ENCODE results near the gene FAM221A. TPM values are rescaled to one million over a fixed set of nuclear protein-coding genes. Genes with fewer than 3 reads are reported as not detected.
A peak's percentile ranks its signal among the peaks of the same experiment; 100 is the strongest.
"Not testable (repeated sequence)": the region's sequence is repeated elsewhere in the genome, so short reads cannot be mapped to it uniquely, and the experiment has no call there.

FAM221A gene
- 2.6 TPM for total RNA-seq
- long read RNA-seq, partial matches to known transcripts, result 0 of 1 reads
- long read RNA-seq, other reads (novel, unspliced or antisense), result 0 of 1 reads

- peak; percentile 100 for ATAC-seq
- DNase-seq (ENCODE audit: missing footprints), result peak; percentile 94
- intact Hi-C loops (cut with DNase I), result loop anchor here (1.0 kb wide), 1 partner anchor 83 kb away; the partner anchor contains the start of gene CCDC126
Measured at GRCh38 chr7:23679898-23680413, at the start of gene FAM221A. Gene FAM221A (plus strand): TSS chr7:23680199. CDS start chr7:23680219, 20 bp downstream.

DNA sequence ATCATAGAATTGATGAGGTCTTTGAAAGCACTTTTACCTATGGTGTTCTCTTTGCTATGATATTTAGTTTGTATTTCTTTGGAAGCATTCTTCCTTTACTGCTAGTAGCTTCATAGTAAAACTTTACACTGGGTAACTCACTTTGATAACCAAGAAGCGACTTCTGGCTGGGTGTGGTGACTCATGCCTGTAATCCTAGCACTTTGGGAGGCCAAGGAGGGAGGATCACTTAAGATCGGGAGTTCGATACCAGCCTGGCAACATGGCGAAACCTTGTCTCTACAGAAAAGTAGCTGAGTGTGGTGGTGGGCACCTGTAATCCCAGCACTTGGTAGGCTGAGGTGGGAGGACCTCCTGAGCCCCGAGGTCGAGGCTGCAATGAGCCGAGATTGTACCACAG lies 46.6 kb upstream of the FAM221A start:
- no peak for ATAC-seq
- DNase-seq (ENCODE audit: missing footprints), result no peak
- intact Hi-C loops (cut with DNase I), result no loop called here

- intact Hi-C loops (cut with DNase I), result no loop called here
- DNase-seq (ENCODE audit: missing footprints) (no peak), ATAC-seq (no peak)
Measured at GRCh38 chr7:23645822-23646221, 34.2 kb upstream of the FAM221A start.

DNA sequence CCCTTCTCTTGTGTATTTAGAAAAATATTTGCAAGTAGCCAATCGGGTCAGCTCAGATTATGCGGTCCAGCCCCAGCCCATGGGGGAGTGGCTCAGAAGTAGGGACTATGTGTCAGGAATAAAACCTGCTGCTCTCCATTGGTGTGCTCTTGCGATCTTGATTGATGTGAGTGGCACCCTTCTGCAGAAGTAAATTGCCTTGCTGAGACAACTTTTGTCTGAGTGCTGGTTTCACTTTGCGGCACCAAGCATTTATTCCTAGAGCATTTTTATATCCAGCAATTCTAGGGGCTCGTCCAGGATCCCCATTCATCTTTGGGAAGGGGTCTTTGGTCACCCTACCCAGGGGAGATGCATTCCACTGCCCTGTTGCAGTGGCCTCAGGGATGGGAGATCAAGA lies 26.1 kb upstream of the FAM221A start:
- ATAC-seq, result no peak
- no peak for DNase-seq (ENCODE audit: missing footprints)
- intact Hi-C loops (cut with DNase I), result no loop called here

DNA sequence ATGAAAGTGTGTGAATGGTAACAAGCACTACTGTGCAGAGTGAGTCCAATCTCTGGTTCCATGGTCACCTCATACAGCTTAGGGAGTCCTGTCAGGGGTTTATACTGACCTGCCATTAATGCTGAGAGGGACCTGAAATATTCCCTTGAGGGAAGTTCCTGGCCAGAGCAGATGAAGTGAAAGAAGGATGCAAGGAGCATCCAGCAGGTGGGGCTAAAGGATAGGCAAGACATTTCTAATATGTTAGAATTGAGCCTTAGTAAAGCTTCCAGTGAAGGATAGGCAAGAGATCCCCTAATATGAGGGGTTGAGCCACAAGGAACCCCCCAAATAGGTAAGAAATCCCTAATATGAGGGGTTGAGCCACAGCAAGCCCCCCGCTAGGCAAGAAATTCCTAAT lies 25.5 kb upstream of the FAM221A start:
- ATAC-seq (no peak), DNase-seq (ENCODE audit: missing footprints) (no peak)

GRCh38 chr7:23655433-23655832 lies 24.6 kb upstream of the FAM221A start:
- DNase-seq (ENCODE audit: missing footprints) (no peak), ATAC-seq (no peak)
- intact Hi-C loops (cut with DNase I), result no loop called here

More for the DNA sequence above, 25.5 kb upstream of the FAM221A start:
- intact Hi-C loops (cut with DNase I), result no loop called here

DNA sequence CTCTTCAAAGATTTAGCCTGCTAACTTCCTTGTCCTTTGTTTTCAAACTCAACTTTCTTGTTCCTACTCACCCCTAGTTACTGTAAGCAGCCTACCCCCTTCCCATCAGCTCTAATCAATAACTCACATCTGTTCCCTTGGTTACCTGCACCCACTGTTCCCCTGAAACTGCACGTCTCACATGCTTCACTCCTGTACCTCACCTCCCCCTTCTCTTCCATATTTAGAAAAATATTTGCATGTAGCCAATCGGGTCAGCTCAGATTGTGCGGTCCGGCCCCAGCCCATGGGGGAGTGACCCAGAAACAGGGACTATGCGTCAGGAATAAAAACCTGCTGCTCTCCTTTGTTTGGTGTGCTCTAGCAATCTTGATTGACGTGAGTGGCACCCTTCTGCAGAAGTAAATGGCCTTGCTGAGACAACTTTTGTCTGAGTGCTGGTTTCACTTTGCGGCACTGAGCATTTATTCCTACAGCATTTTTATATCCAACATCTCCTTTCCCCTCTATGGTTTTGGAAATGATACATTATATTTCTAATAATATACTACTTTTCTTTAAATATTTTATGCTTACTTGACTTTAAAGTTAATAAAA lies 21.1 kb upstream of the FAM221A start:
- ATAC-seq (no peak), DNase-seq (ENCODE audit: missing footprints) (no peak)
- intact Hi-C loops (cut with DNase I), result no loop called here

DNA sequence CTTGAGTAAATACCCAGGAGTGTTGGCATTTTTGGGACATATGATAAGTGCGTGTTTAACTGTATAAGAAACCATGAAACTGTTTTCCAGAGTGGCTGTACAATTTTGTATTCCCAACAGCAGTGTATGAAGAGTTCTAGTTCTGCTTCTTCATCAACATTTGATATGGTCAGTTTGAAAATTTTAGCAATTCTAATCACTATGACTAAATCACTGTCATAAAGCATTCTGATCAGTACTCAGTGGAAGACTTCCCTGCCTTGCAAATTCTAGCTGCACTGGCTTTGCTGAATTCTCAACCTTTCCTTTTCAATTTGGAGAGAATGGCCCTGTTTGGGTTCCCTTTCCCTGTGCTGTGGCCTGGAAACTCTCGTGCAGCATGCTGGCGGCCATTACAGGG lies 18.6 kb upstream of the FAM221A start:
- intact Hi-C loops (cut with DNase I), result no loop called here
- DNase-seq (ENCODE audit: missing footprints), result no peak
- no peak for ATAC-seq

GRCh38 chr7:23662124-23662983 lies 17.6 kb upstream of the FAM221A start:
- intact Hi-C loops (cut with DNase I), result no loop called here
- ATAC-seq (no peak), DNase-seq (ENCODE audit: missing footprints) (no peak)

GRCh38 chr7:23662984-23663313 lies 17.1 kb upstream of the FAM221A start:
- intact Hi-C loops (cut with DNase I), result no loop called here
- DNase-seq (ENCODE audit: missing footprints) (no peak), ATAC-seq (no peak)

DNA sequence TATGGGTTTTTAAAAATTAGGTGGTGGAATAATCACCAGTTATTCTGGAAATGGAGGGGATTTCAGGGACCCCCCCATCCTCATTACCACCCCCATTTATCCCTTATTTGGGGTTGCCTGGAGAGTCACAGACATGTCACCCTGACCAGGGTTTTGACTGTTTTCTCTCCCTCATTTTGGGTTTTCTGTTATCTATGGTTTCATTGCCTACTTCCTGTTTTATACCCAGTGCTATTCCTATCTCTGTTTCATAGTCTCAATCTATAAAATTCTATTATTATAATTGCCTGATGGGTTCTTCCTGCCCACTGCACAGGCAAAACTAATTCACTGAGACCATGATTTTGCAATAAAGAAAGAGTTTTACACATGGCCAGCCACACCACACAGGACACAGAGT lies 15.9 kb upstream of the FAM221A start:
- DNase-seq (ENCODE audit: missing footprints) (no peak), ATAC-seq (no peak)
- intact Hi-C loops (cut with DNase I), result no loop called here

GRCh38 chr7:23672033-23672432 lies 8.0 kb upstream of the FAM221A start:
- intact Hi-C loops (cut with DNase I), result no loop called here
- ATAC-seq, result no peak
- DNase-seq (ENCODE audit: missing footprints), result no peak

DNA sequence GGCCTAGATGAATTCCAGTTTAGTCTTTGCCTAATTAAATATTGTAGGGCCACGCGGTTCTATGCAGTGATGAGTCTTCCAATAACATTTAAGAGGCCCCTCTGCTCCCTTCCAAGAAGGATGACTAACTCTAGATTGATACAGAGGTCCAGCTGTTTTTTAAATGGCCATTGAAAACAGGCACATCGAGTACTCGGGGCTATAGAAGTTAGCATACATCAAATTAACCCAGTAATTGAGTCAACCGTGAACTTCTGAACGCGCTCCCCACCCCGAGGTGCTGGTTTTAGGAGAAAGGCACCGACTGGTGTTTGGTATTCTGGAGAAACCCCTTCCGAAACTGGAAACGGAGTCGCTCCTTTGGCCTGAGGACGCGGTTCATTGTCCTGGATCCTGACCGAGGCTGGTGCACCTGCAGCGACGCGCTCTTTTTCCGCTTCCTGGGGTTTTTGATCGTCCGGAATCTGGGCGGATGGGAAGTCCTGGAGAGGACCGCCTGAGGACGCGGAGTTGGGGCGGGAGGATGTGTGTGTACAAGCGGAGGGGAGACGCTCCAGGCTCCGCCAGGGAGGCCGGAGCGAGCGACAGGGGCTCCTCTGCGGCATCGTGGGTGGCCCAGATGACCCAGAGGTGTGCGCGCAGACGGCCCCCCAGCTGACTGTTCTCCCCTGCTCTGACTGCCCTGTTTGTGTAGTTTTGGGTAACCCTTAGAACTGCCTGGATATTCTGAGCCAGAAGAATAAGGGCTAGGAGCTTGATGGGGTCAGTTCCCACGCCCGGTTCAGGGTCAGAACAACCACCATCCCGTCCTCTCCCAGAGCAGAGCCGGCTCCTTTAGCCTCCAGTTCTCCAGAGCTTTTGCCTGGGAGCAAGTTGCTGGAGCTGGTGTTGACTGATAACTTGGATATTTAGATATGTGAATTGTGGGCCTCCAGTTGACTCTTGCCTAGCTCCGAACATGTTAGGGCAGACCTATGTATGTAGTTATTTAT lies 711 bp downstream of the FAM221A start:
- peak; percentile 82 for DNase-seq (ENCODE audit: missing footprints)
- ATAC-seq, result peak; percentile 62
- intact Hi-C loops (cut with DNase I), result loop anchor here (1.0 kb wide), 1 partner anchor 83 kb away; the partner anchor contains the start of gene CCDC126

GRCh38 chr7:23684041-23684440 lies 4.0 kb downstream of the FAM221A start:
- ATAC-seq; DNase-seq (ENCODE audit: missing footprints); intact Hi-C loops (cut with DNase I): not testable (repeated sequence)

GRCh38 chr7:23685731-23686130 lies 5.7 kb downstream of the FAM221A start:
- no peak for DNase-seq (ENCODE audit: missing footprints)
- ATAC-seq, result peak; percentile 54
- intact Hi-C loops (cut with DNase I), result no loop called here

- DNase-seq (ENCODE audit: missing footprints), result no peak
- ATAC-seq, result no peak
- intact Hi-C loops (cut with DNase I), result no loop called here
Measured at GRCh38 chr7:23687011-23687410, 7.0 kb downstream of the FAM221A start.

DNA sequence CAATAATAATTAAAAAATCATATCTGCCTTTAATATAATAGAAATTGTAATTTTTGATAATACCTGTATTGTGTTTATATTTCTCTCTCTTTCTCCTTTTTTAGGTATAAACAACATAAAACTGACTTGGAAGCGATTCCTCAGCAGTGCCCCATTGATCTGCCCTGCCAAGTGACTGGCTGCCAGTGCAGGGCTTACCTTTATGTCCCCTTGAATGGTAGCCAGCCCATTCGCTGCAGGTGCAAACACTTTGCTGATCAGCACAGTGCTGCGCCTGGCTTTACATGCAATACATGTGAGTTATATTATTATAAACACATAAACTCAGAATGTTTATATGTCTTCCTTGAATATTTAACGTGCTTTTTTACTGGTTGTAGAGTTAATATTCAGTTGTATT lies 9.2 kb downstream of the FAM221A start:
- intact Hi-C loops (cut with DNase I), result no loop called here
- ATAC-seq (no peak), DNase-seq (ENCODE audit: missing footprints) (no peak)

DNA sequence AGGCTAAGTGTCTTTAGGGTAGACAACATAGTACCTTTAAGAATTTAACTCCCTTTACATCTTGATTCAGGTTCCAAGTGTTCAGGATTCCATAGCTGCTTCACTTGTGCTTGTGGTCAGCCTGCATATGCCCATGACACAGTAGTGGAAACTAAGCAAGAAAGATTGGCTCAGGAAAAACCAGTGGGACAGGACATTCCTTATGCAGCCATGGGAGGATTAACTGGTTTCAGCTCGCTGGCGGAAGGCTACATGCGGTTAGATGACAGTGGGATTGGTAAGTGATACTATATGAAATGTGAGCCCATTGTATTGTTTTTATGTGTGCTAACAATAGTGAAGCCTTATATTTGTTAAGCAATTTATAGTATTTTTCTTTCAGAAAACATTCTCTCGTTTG lies 11.3 kb downstream of the FAM221A start:
- ATAC-seq (no peak), DNase-seq (ENCODE audit: missing footprints) (no peak)
- intact Hi-C loops (cut with DNase I), result no loop called here

DNA sequence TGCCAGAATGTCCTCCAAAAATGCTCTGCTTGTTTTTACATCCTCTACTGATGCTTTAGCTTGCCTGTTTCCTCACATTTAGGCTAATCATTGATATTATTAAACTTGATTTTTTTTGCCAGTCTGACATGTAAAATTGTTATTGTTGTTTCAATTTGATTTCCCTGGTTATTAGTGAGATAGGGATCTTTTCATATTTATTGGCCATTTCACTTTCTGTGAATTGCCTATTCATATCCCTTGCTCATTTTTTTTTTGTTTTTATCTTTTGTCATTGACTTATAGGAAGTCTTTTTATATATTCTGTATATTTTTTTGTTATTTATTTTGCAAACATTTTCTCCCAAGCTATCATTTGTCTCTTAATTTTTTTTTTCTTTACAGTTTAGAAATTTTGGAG lies 13.2 kb downstream of the FAM221A start:
- ATAC-seq (no peak), DNase-seq (ENCODE audit: missing footprints) (no peak)
- intact Hi-C loops (cut with DNase I), result no loop called here
